Measurements from ENCODE around the gene SMIM41.
"Not testable (repeated sequence)": the region's sequence is repeated elsewhere in the genome, so short reads cannot be mapped to it uniquely, and the experiment has no call there.

The SMIM41 gene

GRCh38 chr12:52087961-52088820 lies 8.7 kb downstream of the SMIM41 start:
- DNase-seq = no peak

GRCh38 chr12:52089491-52089890 lies 10.0 kb downstream of the SMIM41 start:
- DNase-seq = no peak

GRCh38 chr12:52090291-52090690 lies 10.8 kb downstream of the SMIM41 start:
- DNase-seq = no peak

- no peak for DNase-seq
These were observed 11.6 kb downstream of the SMIM41 start for GRCh38 chr12:52091061-52091460.

- DNase-seq = peak; percentile 15
These were observed 12.4 kb downstream of the SMIM41 start for GRCh38 chr12:52091869-52092268.

- no peak for DNase-seq
These were observed 13.8 kb downstream of the SMIM41 start for GRCh38 chr12:52093346-52093745.

GRCh38 chr12:52096332-52097044 lies 17.0 kb downstream of the SMIM41 start:
- DNase-seq = no peak

- no peak for DNase-seq
These were observed 17.7 kb downstream of the SMIM41 start for GRCh38 chr12:52097045-52097666.

- DNase-seq = not testable (repeated sequence)
These were observed 25.1 kb downstream of the SMIM41 start for GRCh38 chr12:52104431-52105089.

GRCh38 chr12:52116222-52117125 lies 37.0 kb downstream of the SMIM41 start:
- DNase-seq = not testable (repeated sequence)

GRCh38 chr12:52117806-52118475 lies 38.4 kb downstream of the SMIM41 start:
- DNase-seq = not testable (repeated sequence)

- DNase-seq = no peak
These were observed 40.1 kb downstream of the SMIM41 start for GRCh38 chr12:52119398-52120254.

GRCh38 chr12:52120951-52121823 lies 41.7 kb downstream of the SMIM41 start:
- DNase-seq = no peak

- no peak for DNase-seq
These were observed 42.5 kb downstream of the SMIM41 start for GRCh38 chr12:52121824-52122539.

- no peak for DNase-seq
These were observed 43.0 kb downstream of the SMIM41 start for GRCh38 chr12:52122540-52122871.

GRCh38 chr12:52122904-52123303 lies 43.4 kb downstream of the SMIM41 start:
- DNase-seq = no peak

GRCh38 chr12:52123487-52124186 lies 44.1 kb downstream of the SMIM41 start:
- no peak for DNase-seq

- peak; percentile 36 for DNase-seq
These were observed 46.0 kb downstream of the SMIM41 start for GRCh38 chr12:52125476-52125900.
